PC-3 (cell line): Measurements from ENCODE around the gene MAP3K8. TPM values are rescaled to one million over a fixed set of nuclear protein-coding genes. Genes with fewer than 3 reads are reported as not detected.

Experiments
- ATAC-seq: fragments of 200-7000 bp; cut with Tn5 transposase; 2 replicates; pipeline ENCODE4 v1.9.1; 2020; ENCODE audit warnings: mild to moderate bottlenecking, moderate library complexity
- BruUV-seq: library from RNA; stranded (reverse); fragments of 400-500 nt; replicated peaks from 2 replicates; lab custom pipeline; 2021; lab: Mats Ljungman, UMichigan
- CTCF ChIA-PET: fragments of 300-600 bp; sonication (Branson Sonifier 250); formaldehyde crosslinking; loops from one replicate; lab custom pipeline; 2022; ENCODE audit warnings: antibody characterized with exemption; lab: Charles Lee
- POLR2A ChIA-PET: fragments of 300-600 bp; sonication (Branson Sonifier 250); formaldehyde crosslinking; loops from one replicate; lab custom pipeline; 2022; ENCODE audit warnings: antibody characterized with exemption; ENCODE audit not compliant: unreplicated experiment; lab: Charles Lee
- DNase-seq: peaks from one replicate; pipeline ENCODE4 v3.0.0-alpha.2; 2015
- H2AFZ ChIP-seq: fragments of 300-600 bp; sonication (generic); 2 replicates; pipeline ENCODE4 v1.6.0; 2016; ENCODE audit warnings: antibody characterized with exemption, low read length
- H3F3A ChIP-seq: fragments of 300-600 bp; sonication (generic); one replicate; pipeline ENCODE4 v1.6.0; 2017; ENCODE audit warnings: antibody characterized with exemption, low read length, control low read depth, mild to moderate bottlenecking; ENCODE audit not compliant: unreplicated experiment
- H3K27ac ChIP-seq: fragments of 300-600 bp; sonication (generic); 2 replicates; pipeline ENCODE4 v1.5.1; 2016; ENCODE audit warnings: mild to moderate bottlenecking, low read length
- H3K27me3 ChIP-seq: fragments of 300-600 bp; sonication (generic); 2 replicates; pipeline ENCODE4 v1.6.1; 2016; ENCODE audit warnings: low read length, mixed read lengths
- H3K36me3 ChIP-seq: fragments of 300-600 bp; sonication (generic); 2 replicates; pipeline ENCODE4 v1.6.1; 2016; ENCODE audit warnings: low read depth, mixed run types, low read length, mixed read lengths
- H3K4me1 ChIP-seq: fragments of 300-600 bp; sonication (generic); 2 replicates; pipeline ENCODE4 v1.5.1; 2016; ENCODE audit warnings: low read length; ENCODE audit not compliant: insufficient read depth
- H3K4me2 ChIP-seq: fragments of 300-600 bp; sonication (generic); 2 replicates; pipeline ENCODE4 v1.6.0; 2016; ENCODE audit warnings: low read length
- H3K4me3 ChIP-seq: fragments of 300-600 bp; sonication (generic); 2 replicates; pipeline ENCODE4 v1.5.1; 2016; ENCODE audit warnings: mild to moderate bottlenecking, low read length, mixed read lengths
- H3K79me2 ChIP-seq: fragments of 300-600 bp; sonication (generic); 2 replicates; pipeline ENCODE4 v1.6.1; 2017; ENCODE audit warnings: low read length, mixed read lengths
- H3K9ac ChIP-seq: fragments of 300-600 bp; sonication (generic); 2 replicates; pipeline ENCODE4 v1.6.0; 2016; ENCODE audit warnings: mild to moderate bottlenecking, low read length
- H3K9me2 ChIP-seq: fragments of 300-600 bp; sonication (generic); replicated peaks from 2 replicates; pipeline ENCODE4 v1.6.1; 2016; ENCODE audit warnings: mixed run types, low read length, mixed read lengths
- H3K9me3 ChIP-seq: fragments of 300-600 bp; sonication (generic); 2 replicates; pipeline ENCODE4 v1.6.1; 2016; ENCODE audit warnings: low read length, mixed read lengths
- H4K20me1 ChIP-seq: fragments of 300-600 bp; sonication (generic); 2 replicates; pipeline ENCODE4 v1.6.1; 2016; ENCODE audit warnings: low read length, mixed read lengths
- EZH2 ChIP-seq: fragments of 300-600 bp; sonication (generic); IDR thresholded peaks from one replicate; pipeline ENCODE4 v1.6.1; 2017; ENCODE audit warnings: antibody characterized with exemption, mild to moderate bottlenecking, low read length; ENCODE audit not compliant: unreplicated experiment
- EZH2phosphoT487 ChIP-seq: fragments of 300-600 bp; sonication (generic); IDR thresholded peaks from 2 replicates; pipeline ENCODE4 v1.6.1; 2018; ENCODE audit warnings: mild to moderate bottlenecking, antibody characterized with exemption, low read length, borderline replicate concordance
- intact Hi-C: fragments of 100-400 bp; cut with micrococcal nuclease; formaldehyde crosslinking; loops from 2 replicates; pipeline ENCODE4 v1.9.0; 2023
- total RNA-seq: library from RNA; depleted of rRNA; stranded (reverse); fragments of >200 nt; gene quantifications from 2 replicates; pipeline ENCODE4 v1.2.3, GENCODE V29; 2014
- TF ChIP-seq, protein P1 (sequence below): fragments of 300-600 bp; sonication (generic); conservative IDR thresholded peaks from 2 replicates; pipeline ENCODE4 v1.5.1; 2017; ENCODE audit warnings: antibody characterized with exemption, low read depth, mild to moderate bottlenecking, low read length

Gene MAP3K8
- total RNA-seq, 1 experiment from 2014 or later = 6.5 TPM

DNA sequence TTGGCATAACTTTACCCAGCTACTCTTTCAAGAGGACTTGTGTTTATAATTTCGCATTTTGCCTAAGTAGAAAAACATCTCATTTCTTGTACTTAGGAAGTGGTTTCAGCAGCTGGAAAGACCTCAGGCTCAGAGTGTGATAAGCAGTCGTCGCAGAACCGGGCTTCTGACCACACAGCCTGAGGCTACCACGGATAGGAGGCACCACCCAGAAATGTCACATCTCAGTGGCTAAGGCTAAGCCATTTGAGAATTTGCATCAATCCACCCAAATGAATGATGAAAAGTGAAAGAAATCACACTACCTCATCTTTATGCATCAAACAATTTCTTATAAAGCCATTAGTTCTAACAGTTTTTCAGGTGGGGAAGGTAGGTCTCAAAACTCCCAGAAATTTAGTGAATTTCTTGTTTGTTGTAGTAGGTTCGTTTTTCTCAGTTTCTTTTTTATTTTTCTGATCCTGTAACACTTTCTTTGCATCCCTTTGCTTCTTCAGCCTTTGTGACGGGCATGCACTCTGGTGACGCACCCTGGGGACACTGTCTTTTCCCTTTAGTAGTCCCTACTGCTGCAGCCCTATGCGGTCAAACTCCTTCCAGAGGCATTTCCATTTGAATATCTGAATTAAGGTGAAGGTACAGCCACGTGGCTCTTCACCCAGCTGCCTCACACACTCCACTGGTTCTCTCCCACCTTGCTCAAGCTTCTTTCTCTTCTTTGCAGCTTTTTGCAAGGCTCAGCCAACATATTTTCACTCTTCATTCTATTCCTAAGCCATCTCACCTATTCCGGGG lies 68.5 kb downstream of the MAP3K8 start:
- DNase-seq (peak; percentile 43), ATAC-seq (no peak)
- POLR2A ChIA-PET = no interaction called here
- Histone ChIP-seq H3K4me2 (peak overlapping the region; percentile 31), H3K9ac (no peak overlapping the region), H3K36me3 (no peaks in the 10 kb centered on the region), H3F3A (no peaks in the 10 kb centered on the region), H3K27ac (no peak overlapping the region), H3K9me2 (no peaks in the 10 kb centered on the region), H2AFZ (no peak overlapping the region), H3K27me3 (no peaks in the 10 kb centered on the region), H3K4me3 (no peak overlapping the region), H3K4me1 (peaks cover 12% of the 10 kb centered on the region), H3K9me3 (no peaks in the 10 kb centered on the region), H4K20me1 (no peaks in the 10 kb centered on the region), H3K79me2 (no peaks in the 10 kb centered on the region)
- CTCF ChIA-PET = no interaction called here
- intact Hi-C loops = no loop called here
- TF ChIP-seq, protein P1, sequence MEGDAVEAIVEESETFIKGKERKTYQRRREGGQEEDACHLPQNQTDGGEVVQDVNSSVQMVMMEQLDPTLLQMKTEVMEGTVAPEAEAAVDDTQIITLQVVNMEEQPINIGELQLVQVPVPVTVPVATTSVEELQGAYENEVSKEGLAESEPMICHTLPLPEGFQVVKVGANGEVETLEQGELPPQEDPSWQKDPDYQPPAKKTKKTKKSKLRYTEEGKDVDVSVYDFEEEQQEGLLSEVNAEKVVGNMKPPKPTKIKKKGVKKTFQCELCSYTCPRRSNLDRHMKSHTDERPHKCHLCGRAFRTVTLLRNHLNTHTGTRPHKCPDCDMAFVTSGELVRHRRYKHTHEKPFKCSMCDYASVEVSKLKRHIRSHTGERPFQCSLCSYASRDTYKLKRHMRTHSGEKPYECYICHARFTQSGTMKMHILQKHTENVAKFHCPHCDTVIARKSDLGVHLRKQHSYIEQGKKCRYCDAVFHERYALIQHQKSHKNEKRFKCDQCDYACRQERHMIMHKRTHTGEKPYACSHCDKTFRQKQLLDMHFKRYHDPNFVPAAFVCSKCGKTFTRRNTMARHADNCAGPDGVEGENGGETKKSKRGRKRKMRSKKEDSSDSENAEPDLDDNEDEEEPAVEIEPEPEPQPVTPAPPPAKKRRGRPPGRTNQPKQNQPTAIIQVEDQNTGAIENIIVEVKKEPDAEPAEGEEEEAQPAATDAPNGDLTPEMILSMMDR = no peak
- TF ChIP-seq EZH2 (no peak), EZH2phosphoT487 (no peak)
- BruUV-seq = no TSS peak

DNA sequence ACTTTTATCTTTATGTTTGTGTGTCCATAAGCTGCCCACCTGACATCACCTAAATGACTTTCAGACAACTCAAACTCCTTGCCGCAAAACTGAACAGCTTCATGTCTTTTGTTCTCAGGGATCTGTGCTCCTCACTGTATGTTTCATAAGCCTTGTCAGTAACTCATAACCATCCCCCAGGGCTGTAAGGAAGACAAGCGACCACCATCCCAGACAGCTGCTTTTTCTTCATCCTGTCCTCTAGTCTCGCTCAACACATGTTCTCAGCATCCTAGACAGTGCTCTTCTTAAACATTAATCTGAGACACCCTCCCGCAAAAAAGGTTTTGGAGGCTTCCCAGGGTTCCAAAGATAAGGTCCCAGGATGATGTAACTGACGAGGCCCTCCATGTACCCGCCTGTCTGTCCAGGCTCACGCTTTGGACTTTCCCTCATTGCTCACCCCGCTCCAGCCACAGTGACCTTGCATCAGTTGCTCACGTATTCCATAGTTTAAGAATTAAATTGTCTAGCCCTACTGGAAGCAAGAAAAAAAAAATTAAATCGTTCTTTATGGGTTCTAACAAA lies 69.8 kb downstream of the MAP3K8 start:
- ChIA-PET CTCF (no interaction called here), POLR2A (no interaction called here)
- no peaks in the 10 kb centered on the region for H3F3A ChIP-seq
- no TSS peak for BruUV-seq
- H3K27ac ChIP-seq = no peak overlapping the region
- intact Hi-C loops = no loop called here
- DNase-seq = no peak
- TF ChIP-seq, protein P1 = no peak
- TF ChIP-seq EZH2phosphoT487 = no peak
- no peak for TF ChIP-seq EZH2
- H3K27me3 ChIP-seq = no peaks in the 10 kb centered on the region
- no peaks in the 10 kb centered on the region for H3K9me3 ChIP-seq
- H3K4me2 ChIP-seq = no peak overlapping the region
- peaks cover 12% of the 10 kb centered on the region for H3K4me1 ChIP-seq
- no peak for ATAC-seq
- H3K9me2 ChIP-seq = no peaks in the 10 kb centered on the region
- H2AFZ ChIP-seq = no peak overlapping the region
- no peak overlapping the region for H3K4me3 ChIP-seq
- no peaks in the 10 kb centered on the region for H3K79me2 ChIP-seq
- H3K36me3 ChIP-seq = no peaks in the 10 kb centered on the region
- H3K9ac ChIP-seq = no peak overlapping the region
- no peaks in the 10 kb centered on the region for H4K20me1 ChIP-seq
